SK-N-SH treated with all-trans-retinoic acid at 6 μM for 48 hours (cell line): ENCODE data around the gene CTSK.

ENCODE experiments used
- ATAC-seq: fragments of 200-7000 bp; cut with Tn5 transposase; 3 replicates; pipeline ENCODE4 v1.9.1; 2020; ENCODE audit warnings: mild to moderate bottlenecking, moderate library complexity
- ARNTL ChIP-seq: fragments of 450-650 bp; formaldehyde crosslinking; IDR thresholded peaks from 2 replicates; pipeline ENCODE4 v1.5.0; 2020; ENCODE audit warnings: low read depth, mild to moderate bottlenecking, moderate library complexity, borderline replicate concordance
- BACH2 ChIP-seq: fragments of 250-450 bp; sonication (Bioruptor Pico); IDR thresholded peaks from 2 replicates; pipeline ENCODE4 v1.9.0; 2021; ENCODE audit warnings: mild to moderate bottlenecking, borderline replicate concordance
- CREB5 ChIP-seq: fragments of 250-450 bp; sonication (Bioruptor Pico); IDR thresholded peaks from 2 replicates; pipeline ENCODE4 v1.5.1; 2020; ENCODE audit warnings: low read depth, mild to moderate bottlenecking, moderate library complexity
- CSDC2 ChIP-seq: fragments of 250-450 bp; sonication (Bioruptor Pico); IDR thresholded peaks from 2 replicates; pipeline ENCODE4 v1.5.0; 2020; ENCODE audit warnings: mild to moderate bottlenecking, moderate library complexity
- CSRNP3 ChIP-seq: fragments of 250-450 bp; sonication (Bioruptor Pico); IDR thresholded peaks from 2 replicates; pipeline ENCODE4 v1.5.1; 2021; ENCODE audit warnings: mild to moderate bottlenecking, moderate library complexity
- ESRRG ChIP-seq: fragments of 250-450 bp; sonication (Bioruptor Pico); IDR thresholded peaks from 2 replicates; pipeline ENCODE4 v1.6.1; 2021; ENCODE audit warnings: mild to moderate bottlenecking
- GLIS3 ChIP-seq: fragments of 250-450 bp; sonication (Bioruptor Pico); IDR thresholded peaks from 2 replicates; pipeline ENCODE4 v1.5.0; 2020; ENCODE audit warnings: mild to moderate bottlenecking, moderate library complexity
- ISL1 ChIP-seq: fragments of 250-450 bp; sonication (Bioruptor Pico); IDR thresholded peaks from 2 replicates; pipeline ENCODE4 v2.1.2; 2022; ENCODE audit warnings: mild to moderate bottlenecking, moderate library complexity
- OSR1 ChIP-seq: fragments of 250-450 bp; sonication (Bioruptor Pico); IDR thresholded peaks from 2 replicates; pipeline ENCODE4 v1.8.0; 2022; ENCODE audit warnings: moderate library complexity, mild to moderate bottlenecking, inconsistent platforms
- PATZ1 ChIP-seq: fragments of 250-450 bp; sonication (Bioruptor Pico); IDR thresholded peaks from 2 replicates; pipeline ENCODE4 v1.8.0; 2020; ENCODE audit warnings: mild to moderate bottlenecking, moderate library complexity, borderline replicate concordance
- POU6F1 ChIP-seq: fragments of 250-450 bp; sonication (Bioruptor Pico); IDR thresholded peaks from 2 replicates; pipeline ENCODE4 v1.8.0; 2021; ENCODE audit warnings: low read depth, mild to moderate bottlenecking, moderate library complexity, borderline replicate concordance
- PPARA ChIP-seq: fragments of 250-450 bp; sonication (Bioruptor Pico); IDR thresholded peaks from 2 replicates; pipeline ENCODE4 v1.5.0; 2020; ENCODE audit warnings: mild to moderate bottlenecking, borderline replicate concordance
- RARB ChIP-seq: fragments of 250-450 bp; sonication (Bioruptor Pico); IDR thresholded peaks from 2 replicates; pipeline ENCODE4 v1.8.0; 2021; ENCODE audit warnings: mild to moderate bottlenecking, moderate library complexity
- SNAI2 ChIP-seq: fragments of 250-450 bp; sonication (Bioruptor Pico); IDR thresholded peaks from 2 replicates; pipeline ENCODE4 v1.5.0; 2020; ENCODE audit warnings: mild to moderate bottlenecking, moderate library complexity
- TCF4 ChIP-seq: fragments of 250-450 bp; sonication (Bioruptor Pico); IDR thresholded peaks from 2 replicates; pipeline ENCODE4 v1.8.0; 2021; ENCODE audit warnings: mild to moderate bottlenecking, moderate library complexity, borderline replicate concordance
- TOX ChIP-seq: fragments of 250-450 bp; sonication (Bioruptor Pico); IDR thresholded peaks from 2 replicates; pipeline ENCODE4 v1.8.0; 2021; ENCODE audit warnings: mild to moderate bottlenecking, moderate library complexity, borderline replicate concordance
- TSHZ2 ChIP-seq: fragments of 250-450 bp; sonication (Bioruptor Pico); IDR thresholded peaks from 2 replicates; pipeline ENCODE4 v1.5.0; 2020; ENCODE audit warnings: mild to moderate bottlenecking, moderate library complexity
- ZC3H10 ChIP-seq: fragments of 250-450 bp; sonication (Bioruptor Pico); IDR thresholded peaks from 2 replicates; pipeline ENCODE4 v1.5.1; 2021; ENCODE audit warnings: mild to moderate bottlenecking, moderate library complexity
- ZFP3 ChIP-seq: fragments of 250-450 bp; sonication (Bioruptor Pico); IDR thresholded peaks from 2 replicates; pipeline ENCODE4 v1.5.0; 2020; ENCODE audit warnings: mild to moderate bottlenecking, moderate library complexity
- ZFP30 ChIP-seq: fragments of 450-650 bp; formaldehyde crosslinking; IDR thresholded peaks from 2 replicates; pipeline ENCODE4 v1.5.0; 2022; ENCODE audit warnings: mild to moderate bottlenecking, moderate library complexity
- ZNF565 ChIP-seq: fragments of 450-650 bp; formaldehyde crosslinking; conservative IDR thresholded peaks from 2 replicates; pipeline ENCODE4 v1.5.0; 2020; ENCODE audit warnings: low read depth, mild to moderate bottlenecking, moderate library complexity
- ZNF70 ChIP-seq: fragments of 450-650 bp; formaldehyde crosslinking; IDR thresholded peaks from 2 replicates; pipeline ENCODE4 v1.5.0; 2020; ENCODE audit warnings: mild to moderate bottlenecking, moderate library complexity
- ZNF8 ChIP-seq: fragments of 450-650 bp; formaldehyde crosslinking; IDR thresholded peaks from 2 replicates; pipeline ENCODE4 v1.5.0; 2020; ENCODE audit warnings: mild to moderate bottlenecking, moderate library complexity

CTSK gene

GRCh38 chr1:150791585-150791984 is 16.5 kb downstream of the CTSK start:
- TF ChIP-seq CSDC2 (no peak), ZNF70 (CRISPR knock-in tag) (no peak), ZFP30 (CRISPR knock-in tag) (no peak)
- no peak for ATAC-seq

- no peak for ATAC-seq
- TF ChIP-seq ZFP3 (CRISPR knock-in tag) (no peak), CSDC2 (no peak), TOX (no peak), PPARA (CRISPR knock-in tag) (no peak), ZFP30 (CRISPR knock-in tag) (no peak), TCF4 (CRISPR knock-in tag) (no peak), POU6F1 (CRISPR knock-in tag) (no peak), ISL1 (CRISPR knock-in tag) (no peak)
These were observed 18.7 kb downstream of the CTSK start for GRCh38 chr1:150789396-150789795.

- TF ChIP-seq OSR1 (CRISPR knock-in tag) (no peak), ZNF70 (CRISPR knock-in tag) (no peak), ZNF8 (CRISPR knock-in tag) (no peak), ZNF565 (CRISPR knock-in tag) (no peak), BACH2 (no peak), ZC3H10 (CRISPR knock-in tag) (no peak), SNAI2 (no peak), ESRRG (CRISPR knock-in tag) (no peak), CSDC2 (no peak), ARNTL (CRISPR knock-in tag) (no peak), PATZ1 (no peak), ZFP3 (CRISPR knock-in tag) (no peak), TCF4 (CRISPR knock-in tag) (no peak), ISL1 (CRISPR knock-in tag) (no peak), ZFP30 (CRISPR knock-in tag) (no peak), GLIS3 (CRISPR knock-in tag) (no peak)
- no peak for ATAC-seq
These were observed 19.1 kb downstream of the CTSK start for GRCh38 chr1:150788946-150789345.

GRCh38 chr1:150787455-150787854 is 20.6 kb downstream of the CTSK start:
- ATAC-seq = no peak
- TF ChIP-seq ISL1 (CRISPR knock-in tag) = no peak
- no peak for TF ChIP-seq GLIS3 (CRISPR knock-in tag)
- TF ChIP-seq TSHZ2 = no peak
- no peak for TF ChIP-seq ZNF565 (CRISPR knock-in tag)
- no peak for TF ChIP-seq TOX
- TF ChIP-seq CREB5 (CRISPR knock-in tag) = no peak
- TF ChIP-seq BACH2 = no peak
- TF ChIP-seq PPARA (CRISPR knock-in tag) = no peak
- no peak for TF ChIP-seq ESRRG (CRISPR knock-in tag)
- TF ChIP-seq POU6F1 (CRISPR knock-in tag) = no peak
- TF ChIP-seq RARB (CRISPR knock-in tag) = no peak
- TF ChIP-seq TCF4 (CRISPR knock-in tag) = no peak
- TF ChIP-seq CSRNP3 (CRISPR knock-in tag) = no peak
- TF ChIP-seq ZFP30 (CRISPR knock-in tag) = no peak
- no peak for TF ChIP-seq ZNF8 (CRISPR knock-in tag)
- no peak for TF ChIP-seq PATZ1
